Ectodermal cell (in vitro differentiated cells): ENCODE data around the gene PLEKHG4.

Source experiments
- H3K27ac ChIP-seq: 2 replicates; pipeline ENCODE4 v1.7.0; 2013; ENCODE audit warnings: mild to moderate bottlenecking, low read depth, low read length; ENCODE audit not compliant: insufficient read depth, poor library complexity, severe bottlenecking
- H3K27me3 ChIP-seq: 2 replicates; pipeline ENCODE4 v1.7.0; 2013; ENCODE audit warnings: mild to moderate bottlenecking, low read length; ENCODE audit not compliant: insufficient read depth, control insufficient read depth, poor library complexity, severe bottlenecking
- H3K36me3 ChIP-seq: one replicate; pipeline ENCODE4 v1.7.0; 2013; ENCODE audit warnings: low read length; ENCODE audit not compliant: control insufficient read depth, insufficient read depth
- H3K4me1 ChIP-seq: one replicate; pipeline ENCODE4 v1.7.0; 2013; ENCODE audit warnings: low read length; ENCODE audit not compliant: control insufficient read depth, insufficient read depth
- H3K4me3 ChIP-seq: 2 replicates; pipeline ENCODE4 v1.7.0; 2013; ENCODE audit warnings: low read depth, low read length, control low read depth; ENCODE audit not compliant: insufficient read depth
- H3K9me3 ChIP-seq: 2 replicates; pipeline ENCODE4 v1.7.0; 2013; ENCODE audit warnings: mild to moderate bottlenecking, low read length, moderate library complexity; ENCODE audit not compliant: control insufficient read depth
- WGBS, 2 experiments: methylation state at CpG; one replicate each; pipeline ENCODE4 v1.1.7; 2013; ENCODE audit warnings: missing lambda C conversion rate in 2 of 2; 5-methylcytosine and 5-hydroxymethylcytosine counted together

PLEKHG4 gene

GRCh38 chr16:67291461-67291860 is 12.1 kb downstream of the PLEKHG4 start:
- Histone ChIP-seq H3K4me1 (no peaks in the 10 kb centered on the region), H3K36me3 (no peaks in the 10 kb centered on the region), H3K27me3 (no peaks in the 10 kb centered on the region), H3K9me3 (no peaks in the 10 kb centered on the region), H3K27ac (no peak overlapping the region), H3K4me3 (no peak overlapping the region)
- WGBS, 2 experiments, result 89 to 92% methylated on average over 7 of the region's 7 CpGs

GRCh38 chr16:67294171-67294757 is 14.9 kb downstream of the PLEKHG4 start:
- 94 to 95% methylated on average over 4 of the region's 4 CpGs for WGBS, 2 experiments
- Histone ChIP-seq H3K4me1 (no peaks in the 10 kb centered on the region), H3K36me3 (no peaks in the 10 kb centered on the region), H3K27ac (no peak overlapping the region), H3K27me3 (no peaks in the 10 kb centered on the region), H3K9me3 (no peaks in the 10 kb centered on the region), H3K4me3 (no peak overlapping the region)

GRCh38 chr16:67294938-67295361 is 15.6 kb downstream of the PLEKHG4 start:
- H3K4me1 ChIP-seq, result no peaks in the 10 kb centered on the region
- no peaks in the 10 kb centered on the region for H3K27me3 ChIP-seq
- no peaks in the 10 kb centered on the region for H3K9me3 ChIP-seq
- H3K36me3 ChIP-seq, result no peaks in the 10 kb centered on the region
- H3K4me3 ChIP-seq, result no peak overlapping the region
- WGBS, 2 experiments, result 77 to 79% methylated on average over 7 of the region's 7 CpGs
- H3K27ac ChIP-seq, result no peak overlapping the region

- no peak overlapping the region for H3K4me3 ChIP-seq
- no peak overlapping the region for H3K27ac ChIP-seq
- H3K9me3 ChIP-seq, result no peaks in the 10 kb centered on the region
- H3K4me1 ChIP-seq, result no peaks in the 10 kb centered on the region
- WGBS, 2 experiments, result 87 to 96% methylated on average over 3 of the region's 3 CpGs
- no peaks in the 10 kb centered on the region for H3K36me3 ChIP-seq
- H3K27me3 ChIP-seq, result no peaks in the 10 kb centered on the region
Measured at GRCh38 chr16:67296420-67296819, 17.1 kb downstream of the PLEKHG4 start.

- no peaks in the 10 kb centered on the region for H3K9me3 ChIP-seq
- 90 to 93% methylated on average over 9 of the region's 9 CpGs for WGBS, 2 experiments
- no peaks in the 10 kb centered on the region for H3K36me3 ChIP-seq
- no peak overlapping the region for H3K4me3 ChIP-seq
- H3K27ac ChIP-seq, result no peak overlapping the region
- no peaks in the 10 kb centered on the region for H3K27me3 ChIP-seq
- peaks cover 2% of the 10 kb centered on the region for H3K4me1 ChIP-seq
Measured at GRCh38 chr16:67298277-67298676, 18.9 kb downstream of the PLEKHG4 start.

- H3K27me3 ChIP-seq, result no peaks in the 10 kb centered on the region
Measured at GRCh38 chr16:67299269-67299668, 19.9 kb downstream of the PLEKHG4 start.

GRCh38 chr16:67301080-67301782 is 21.9 kb downstream of the PLEKHG4 start:
- Histone ChIP-seq H3K27me3 (no peaks in the 10 kb centered on the region), H3K27ac (no peak overlapping the region), H3K36me3 (no peaks in the 10 kb centered on the region), H3K9me3 (no peaks in the 10 kb centered on the region), H3K4me1 (peaks cover 2% of the 10 kb centered on the region), H3K4me3 (no peak overlapping the region)
- 89 to 90% methylated on average over 11 of the region's 11 CpGs for WGBS, 2 experiments

More at GRCh38 chr16:67299269-67299668, 19.9 kb downstream of the PLEKHG4 start:
- no peak overlapping the region for H3K27ac ChIP-seq
- WGBS, 2 experiments, result 95% methylated on average over 15 of the region's 15 CpGs
- H3K36me3 ChIP-seq, result no peaks in the 10 kb centered on the region
- H3K4me1 ChIP-seq, result peaks cover 2% of the 10 kb centered on the region
- no peaks in the 10 kb centered on the region for H3K9me3 ChIP-seq
- H3K4me3 ChIP-seq, result no peak overlapping the region

- no peak overlapping the region for H3K27ac ChIP-seq
- H3K4me3 ChIP-seq, result no peak overlapping the region
- 91 to 92% methylated on average over 7 of the region's 7 CpGs for WGBS, 2 experiments
- no peaks in the 10 kb centered on the region for H3K27me3 ChIP-seq
- no peaks in the 10 kb centered on the region for H3K9me3 ChIP-seq
- peaks cover 2% of the 10 kb centered on the region for H3K4me1 ChIP-seq
- no peaks in the 10 kb centered on the region for H3K36me3 ChIP-seq
Measured at GRCh38 chr16:67302076-67302475, 22.7 kb downstream of the PLEKHG4 start.

GRCh38 chr16:67302970-67303369 is 23.6 kb downstream of the PLEKHG4 start:
- Histone ChIP-seq H3K9me3 (no peaks in the 10 kb centered on the region), H3K4me1 (peaks cover 2% of the 10 kb centered on the region), H3K27ac (no peak overlapping the region), H3K4me3 (no peak overlapping the region), H3K27me3 (no peaks in the 10 kb centered on the region), H3K36me3 (no peaks in the 10 kb centered on the region)
- WGBS, 2 experiments, result 77 to 80% methylated on average over 8 of the region's 8 CpGs

GRCh38 chr16:67304020-67304419 is 24.7 kb downstream of the PLEKHG4 start:
- H3K27ac ChIP-seq, result no peak overlapping the region
- peaks cover 2% of the 10 kb centered on the region for H3K4me1 ChIP-seq
- WGBS, 2 experiments, result 79 to 83% methylated on average over 1 of the region's 1 CpG
- no peak overlapping the region for H3K4me3 ChIP-seq
- H3K36me3 ChIP-seq, result no peaks in the 10 kb centered on the region
- no peaks in the 10 kb centered on the region for H3K9me3 ChIP-seq
- no peaks in the 10 kb centered on the region for H3K27me3 ChIP-seq
